GM21619 (cell line): ENCODE data around the gene AHI1.

Experiments
- ATAC-seq: cut with Tn5 transposase; IDR thresholded peaks from one replicate; pipeline ENCODE4 v1.9.1; 2021; ENCODE audit not compliant: unreplicated experiment

AHI1 gene

DNA sequence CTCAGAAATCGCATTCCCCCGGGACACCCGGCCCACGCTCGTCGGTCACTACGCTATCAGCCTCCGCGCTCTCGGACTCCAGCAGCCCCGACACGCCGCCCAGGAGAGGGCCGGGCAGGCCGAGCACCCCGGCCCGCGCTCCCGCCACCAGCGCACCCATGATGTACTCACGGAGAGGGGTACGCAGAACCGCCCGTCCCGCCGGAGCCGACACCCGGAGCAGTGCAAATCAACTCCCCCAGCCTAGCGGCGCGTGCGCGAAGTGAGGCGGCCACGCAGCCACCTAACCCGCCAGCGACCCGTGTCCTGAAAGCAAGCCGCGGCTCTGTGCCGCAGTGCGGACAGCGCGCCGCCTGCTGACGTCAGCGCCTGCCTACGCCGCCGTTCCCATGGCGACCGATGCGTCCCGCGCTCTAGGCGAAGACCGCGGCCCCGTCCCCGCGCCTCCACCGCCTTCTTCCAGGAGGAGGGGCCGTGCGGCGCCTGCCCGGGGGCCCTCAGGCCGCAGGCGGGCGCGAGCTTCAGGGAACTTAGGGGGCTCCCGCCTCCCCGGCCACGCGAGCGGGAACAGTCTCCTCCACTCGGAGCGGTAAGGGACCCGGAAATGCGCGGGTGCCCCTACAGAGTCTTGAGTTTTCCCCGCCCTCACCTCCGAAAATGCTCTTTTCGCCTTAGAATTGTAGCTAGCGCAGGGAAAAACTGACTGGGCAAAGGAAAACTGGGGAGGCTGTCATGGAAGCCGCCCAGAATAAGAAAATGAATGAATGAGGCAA lies at the start of gene AHI1:
Gene AHI1, minus strand, starts transcription at position 329 of the 773 bp plus-strand sequence. CDS start 5,503 bp downstream, outside the sequence.
- peak; percentile 93 for ATAC-seq

- ATAC-seq = no peak
Measured at GRCh38 chr6:135546680-135547418, 49.3 kb upstream of the AHI1 start.

GRCh38 chr6:135546206-135546605 lies 48.7 kb upstream of the AHI1 start:
- ATAC-seq = no peak

DNA sequence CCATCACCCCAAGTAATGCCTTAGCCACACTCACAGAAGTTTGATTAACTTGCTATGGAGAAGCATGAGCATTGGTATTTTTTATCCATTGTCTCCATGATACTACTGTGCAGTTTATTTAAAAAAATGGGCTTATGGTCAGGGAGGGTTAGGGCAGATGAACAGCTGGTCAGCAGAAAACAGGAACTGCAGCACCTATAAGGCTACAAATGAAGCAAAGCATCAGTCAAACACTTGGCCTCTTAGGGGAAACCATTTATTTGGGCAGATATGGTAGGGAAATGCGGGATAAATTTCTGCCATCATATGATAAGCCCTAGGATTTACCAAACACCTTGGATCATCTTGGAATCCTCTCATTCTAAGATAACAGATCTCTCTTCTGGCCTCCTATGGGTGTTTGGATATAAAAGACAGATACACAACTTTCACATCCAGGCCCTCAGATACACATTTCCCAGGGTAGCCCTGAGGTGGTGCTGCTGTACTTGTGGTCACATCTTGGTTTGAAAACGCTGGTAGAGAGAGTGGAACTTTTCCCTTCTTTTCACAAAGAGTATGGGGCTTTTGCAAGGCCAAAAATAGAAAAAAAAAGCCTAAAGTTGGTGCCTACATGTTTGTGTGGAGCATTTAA lies 42.8 kb upstream of the AHI1 start:
- no peak for ATAC-seq

GRCh38 chr6:135537741-135538301 lies 40.3 kb upstream of the AHI1 start:
- ATAC-seq = no peak

GRCh38 chr6:135535989-135536414 lies 38.5 kb upstream of the AHI1 start:
- no peak for ATAC-seq

- ATAC-seq = no peak
Measured at GRCh38 chr6:135534773-135535380, 37.3 kb upstream of the AHI1 start.

- ATAC-seq = no peak
Measured at GRCh38 chr6:135532559-135532958, 35.0 kb upstream of the AHI1 start.

- no peak for ATAC-seq
Measured at GRCh38 chr6:135531954-135532490, 34.5 kb upstream of the AHI1 start.

- no peak for ATAC-seq
Measured at GRCh38 chr6:135530113-135530512, 32.6 kb upstream of the AHI1 start.

DNA sequence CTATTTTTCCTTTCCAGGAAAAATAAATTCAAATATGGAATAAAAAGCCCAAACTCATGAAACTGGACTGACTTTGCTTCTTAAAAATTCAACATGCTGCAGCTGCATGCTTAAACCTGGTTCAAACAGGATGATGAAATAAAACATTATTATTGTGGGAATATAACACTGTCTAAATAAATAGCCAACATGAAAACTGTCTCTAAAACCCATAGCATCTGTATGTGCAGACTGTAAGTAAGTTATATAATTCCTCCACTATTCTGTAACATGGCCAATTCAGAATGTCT lies 30.4 kb upstream of the AHI1 start:
- ATAC-seq = no peak

DNA sequence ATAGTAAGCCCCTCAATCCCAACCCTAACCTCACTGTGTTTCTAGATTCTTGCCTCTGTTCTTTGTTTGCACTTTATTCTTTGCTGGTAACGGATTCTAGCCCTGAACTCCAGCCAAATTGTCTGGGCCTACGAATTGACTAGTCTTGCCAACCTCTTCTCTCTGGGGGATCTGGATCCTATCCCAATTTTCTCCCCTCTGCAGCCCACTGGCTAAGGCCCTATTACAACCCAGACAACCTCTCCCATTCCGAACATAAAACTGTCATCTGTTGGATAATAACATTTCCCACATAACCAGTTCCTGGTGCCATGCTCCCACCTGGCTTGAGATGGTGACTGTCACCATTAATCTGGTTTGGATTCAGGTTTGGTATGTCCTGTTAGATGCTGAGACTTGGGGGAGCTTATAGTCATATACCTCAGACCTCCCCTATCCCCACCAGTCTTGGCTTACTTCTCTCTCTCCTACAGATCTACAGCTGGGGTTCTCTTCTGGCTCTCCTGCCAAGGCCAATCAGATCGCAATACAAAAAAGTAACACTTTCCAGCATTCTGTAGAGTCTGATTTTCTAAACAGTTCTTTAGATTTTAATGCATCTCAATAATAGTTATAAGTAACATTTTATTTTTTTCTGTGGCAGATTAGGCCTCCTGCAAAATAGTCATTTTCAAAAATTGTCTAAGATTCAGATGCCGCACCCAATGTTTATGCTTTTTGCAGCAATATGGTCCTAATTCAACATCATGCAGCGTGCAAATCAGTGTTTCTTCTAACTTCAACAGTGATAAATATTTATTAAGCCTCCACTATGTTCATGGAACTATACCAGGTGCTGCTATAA lies 29.8 kb upstream of the AHI1 start:
- no peak for ATAC-seq

GRCh38 chr6:135525594-135525993 lies 28.1 kb upstream of the AHI1 start:
- ATAC-seq = no peak

- ATAC-seq = no peak
Measured at GRCh38 chr6:135522965-135523692, 25.6 kb upstream of the AHI1 start.

GRCh38 chr6:135521431-135521830 lies 23.9 kb upstream of the AHI1 start:
- ATAC-seq = no peak

- no peak for ATAC-seq
Measured at GRCh38 chr6:135520781-135521180, 23.2 kb upstream of the AHI1 start.

DNA sequence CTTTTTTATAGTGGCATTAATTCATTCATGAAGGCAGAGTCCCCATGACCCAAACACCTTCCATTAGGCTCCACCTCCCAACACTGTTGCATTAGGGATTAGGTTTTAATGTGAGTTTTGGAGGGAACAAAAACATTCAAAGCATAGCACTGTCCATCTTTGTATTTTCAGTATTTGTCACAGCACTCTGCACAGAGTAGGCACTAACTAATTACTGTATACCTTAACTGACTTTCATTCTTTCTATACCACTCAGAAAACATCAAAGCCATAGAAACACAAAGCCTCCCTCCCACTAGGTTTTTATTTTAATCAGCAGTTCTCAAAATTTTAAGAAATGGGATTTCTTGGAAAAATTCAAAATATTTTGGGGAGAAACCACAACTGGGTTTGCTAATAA lies 21.8 kb upstream of the AHI1 start:
- ATAC-seq = no peak

GRCh38 chr6:135517527-135517926 lies 20.0 kb upstream of the AHI1 start:
- ATAC-seq = no peak

DNA sequence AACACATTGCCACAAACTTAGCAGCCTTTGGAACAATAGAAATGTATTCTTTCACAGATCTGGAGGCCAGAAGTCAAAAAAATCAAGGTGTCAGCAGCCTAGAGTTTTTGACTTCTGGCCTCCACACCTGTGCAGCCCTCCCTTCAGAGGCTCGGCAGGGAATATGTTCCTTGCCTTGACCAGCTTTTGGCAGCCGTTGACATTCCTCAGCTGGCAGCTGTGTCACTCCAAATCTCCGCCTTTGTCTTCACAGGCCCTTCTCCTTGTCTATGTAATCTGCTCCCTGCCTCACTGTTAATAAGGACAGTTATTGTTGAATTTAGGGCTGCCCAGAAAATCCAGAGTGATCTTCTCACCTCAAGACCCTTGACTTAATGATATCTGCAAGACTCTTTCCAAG lies 17.2 kb upstream of the AHI1 start:
- no peak for ATAC-seq
